ENCODE data around the gene PRKD3.

The PRKD3 gene

GRCh38 chr2:37342591-37343220 lies 18.1 kb upstream of the PRKD3 start:
- DNase-seq = no peak

- DNase-seq = no peak
Observed at GRCh38 chr2:37340637-37341036, 16.0 kb upstream of the PRKD3 start.

DNA sequence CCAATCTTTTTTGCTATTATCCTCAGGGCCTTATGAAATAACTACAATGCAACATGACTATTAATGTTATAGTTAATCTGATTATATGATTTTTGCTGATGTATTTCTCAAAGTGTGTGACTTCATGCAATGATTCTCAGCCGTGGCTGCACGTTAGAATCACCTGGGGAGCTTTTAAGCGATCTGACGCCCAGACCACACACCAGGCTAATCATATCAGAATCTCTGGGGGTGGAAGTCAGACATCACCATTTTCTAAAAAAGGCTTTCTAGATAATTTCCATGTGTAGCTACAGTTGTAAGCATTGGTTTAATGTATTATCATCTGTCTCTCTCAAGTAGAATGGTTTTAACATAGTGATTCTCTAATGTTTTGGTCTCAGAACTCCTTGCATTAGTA lies 14.3 kb upstream of the PRKD3 start:
- no peak for DNase-seq

GRCh38 chr2:37337620-37338280 lies 13.1 kb upstream of the PRKD3 start:
- no peak for DNase-seq

DNA sequence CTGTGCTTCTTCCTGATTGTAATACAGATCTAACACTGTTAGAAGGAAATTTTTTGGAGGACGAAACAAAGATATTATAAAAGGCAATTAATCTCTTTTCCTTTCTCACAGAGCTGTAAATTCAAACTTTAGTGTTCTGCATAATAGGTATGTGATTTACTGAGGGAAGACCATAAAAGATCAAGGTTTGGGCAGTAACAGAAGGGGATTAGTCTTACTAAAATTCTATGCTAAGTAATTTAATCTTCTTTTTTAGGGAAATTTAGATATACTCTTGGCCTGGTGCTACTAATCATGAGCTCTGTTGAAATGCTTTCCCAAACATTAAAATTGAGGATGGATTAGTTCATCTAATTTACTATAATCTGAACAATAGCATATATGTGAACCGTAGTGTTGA lies 11.0 kb upstream of the PRKD3 start:
- no peak for DNase-seq

DNA sequence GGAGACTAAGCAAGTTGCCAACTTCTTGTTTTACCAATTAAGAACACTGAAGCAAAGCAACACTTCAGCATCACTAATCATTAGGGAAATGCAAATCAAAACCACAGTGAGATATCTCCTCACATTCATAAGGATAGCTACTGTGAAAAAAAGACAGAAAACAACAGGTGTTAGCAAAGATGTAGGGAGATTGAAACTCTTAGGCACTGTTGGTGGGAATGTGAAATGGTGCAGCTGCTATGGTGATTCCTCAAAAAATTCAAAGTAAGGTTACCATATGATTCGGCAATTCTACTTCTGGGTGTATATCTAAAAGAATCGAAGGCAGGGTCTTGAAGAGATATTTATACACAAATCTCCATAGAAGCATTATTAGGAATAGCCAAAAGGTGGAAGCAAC lies 8.6 kb upstream of the PRKD3 start:
- DNase-seq = no peak

DNA sequence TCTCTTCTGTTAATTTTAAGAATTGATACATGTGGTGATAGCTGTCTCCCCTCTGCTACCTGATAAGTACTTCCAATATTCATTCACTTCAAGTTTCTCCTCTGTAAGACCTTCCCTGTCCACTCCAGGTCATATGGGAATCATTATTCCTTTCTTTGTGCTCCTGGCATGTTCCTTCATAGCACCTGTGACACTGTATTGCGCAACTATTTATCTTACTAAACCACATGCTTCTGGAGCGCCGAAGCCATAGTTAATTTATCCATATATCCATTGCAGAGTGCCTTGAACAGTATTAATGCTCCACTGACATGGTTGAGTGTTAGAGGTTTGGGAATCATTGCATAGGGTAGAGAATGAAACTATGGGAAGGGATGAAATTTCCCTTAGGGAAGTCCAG lies 7.9 kb upstream of the PRKD3 start:
- no peak for DNase-seq

- no peak for DNase-seq
Observed at GRCh38 chr2:37330681-37331080, 6.0 kb upstream of the PRKD3 start.

- DNase-seq = no peak
Observed at GRCh38 chr2:37326866-37327634, 2.4 kb upstream of the PRKD3 start.

DNA sequence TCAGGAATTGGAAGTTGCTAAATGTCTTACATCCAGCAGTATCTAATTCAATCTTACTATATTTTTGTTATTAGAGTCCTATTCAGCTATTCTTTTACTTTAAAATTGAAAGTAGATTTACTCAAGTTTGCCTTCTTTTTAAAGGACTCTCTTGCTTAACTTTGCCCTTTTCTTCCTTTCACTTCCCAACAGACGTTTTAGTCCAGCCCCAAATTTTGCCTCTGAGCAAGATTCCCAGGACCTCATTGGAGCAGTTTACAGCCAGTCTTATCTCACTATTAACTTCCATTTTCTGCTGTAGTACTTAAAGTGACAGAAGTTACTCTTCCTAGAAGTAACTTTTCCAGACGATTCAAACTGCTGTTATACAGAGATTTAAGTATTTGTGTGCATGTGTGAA lies 1.7 kb upstream of the PRKD3 start:
- peak; percentile 70 for DNase-seq

DNA sequence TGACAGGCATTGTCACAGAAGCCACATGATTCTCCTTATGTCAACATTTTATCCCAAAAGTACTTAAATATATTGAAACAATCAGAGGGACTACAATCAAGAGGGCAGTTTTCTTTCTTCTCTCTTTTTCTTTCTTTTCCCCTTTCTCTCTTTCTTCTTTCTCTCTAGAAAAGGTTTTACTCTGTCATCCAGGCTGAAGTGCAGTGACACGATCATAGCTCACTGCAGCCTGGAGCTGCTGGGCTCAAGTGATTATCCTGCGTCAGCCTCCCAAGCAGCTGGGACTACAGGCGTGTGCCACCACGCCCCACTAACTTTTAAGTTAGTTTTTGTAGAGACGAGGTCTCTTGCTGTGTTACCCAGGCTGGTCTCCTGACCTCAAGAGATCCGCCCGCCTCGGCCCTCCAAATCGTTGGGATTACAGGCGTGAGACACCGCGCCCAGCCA lies 1.0 kb upstream of the PRKD3 start:
- no peak for DNase-seq

DNA sequence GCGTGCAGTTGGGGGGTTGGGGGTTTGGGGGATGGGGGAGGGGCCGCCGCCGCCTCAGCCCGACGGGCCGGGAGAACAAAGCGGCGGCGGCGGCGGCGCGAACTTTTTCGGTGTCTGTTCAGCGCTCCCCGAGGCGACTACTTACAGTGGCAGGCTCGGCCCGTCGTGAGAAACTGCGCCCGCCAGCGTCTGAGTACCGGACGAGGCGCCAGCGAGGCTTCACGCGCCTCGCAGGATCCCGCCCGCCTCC lies 172 bp downstream of the PRKD3 start:
- DNase-seq = no peak

DNA sequence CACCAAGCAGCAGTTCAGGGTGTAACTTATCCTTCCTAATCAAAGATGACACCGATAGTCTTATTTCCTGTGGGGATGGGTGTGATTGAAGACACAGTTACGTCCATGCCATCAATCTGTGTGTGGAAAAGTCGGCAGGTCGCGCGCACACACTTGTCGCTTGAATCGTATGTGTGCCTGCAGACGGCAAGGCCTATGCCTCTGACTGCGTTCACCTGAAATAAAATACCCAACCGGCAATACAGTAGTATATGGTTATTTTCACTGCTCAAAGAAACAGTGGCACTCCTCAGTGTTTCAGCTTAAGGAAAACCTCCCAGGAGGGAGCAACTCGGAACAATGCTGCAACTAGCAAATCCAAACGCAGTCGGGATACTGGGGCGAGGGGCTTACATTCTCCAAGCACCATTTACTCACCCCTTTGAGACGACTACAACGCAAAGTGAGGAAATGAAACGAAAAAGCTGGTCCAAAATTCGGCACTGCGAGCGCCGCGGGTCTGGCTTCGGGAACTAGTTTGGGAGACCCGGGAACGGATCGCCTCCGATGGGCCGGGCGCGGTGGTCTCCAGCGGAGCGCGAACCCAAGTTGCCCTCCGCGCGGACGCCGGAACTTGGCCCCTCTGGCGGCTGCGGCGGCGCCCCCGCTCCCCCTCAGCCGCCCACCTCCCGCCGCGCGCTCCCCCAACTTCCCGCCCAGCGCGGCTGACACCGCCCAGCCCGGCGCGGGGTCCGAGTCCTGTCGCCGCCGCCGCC lies 675 bp downstream of the PRKD3 start:
- DNase-seq = peak; percentile 32

- DNase-seq = no peak
Observed at GRCh38 chr2:37323176-37323780, 1.4 kb downstream of the PRKD3 start.

DNA sequence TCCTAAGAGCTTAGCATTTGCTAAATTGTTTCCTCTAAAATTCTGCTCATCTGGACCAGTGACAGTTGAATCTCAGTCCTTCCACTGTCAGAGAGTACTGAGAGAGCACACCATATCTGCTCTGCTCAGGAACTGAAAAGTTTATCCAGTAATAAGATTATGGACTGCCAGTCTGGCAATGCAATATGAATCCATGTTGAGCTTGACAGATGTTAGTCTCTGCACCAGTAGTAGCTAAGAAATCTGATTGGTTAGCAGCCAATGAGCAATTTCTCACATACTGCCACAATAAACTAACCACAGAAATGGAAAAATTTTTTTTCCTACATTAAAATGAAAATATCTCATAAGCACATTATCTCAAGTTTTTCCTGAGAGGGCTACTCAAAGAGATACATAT lies 2.3 kb downstream of the PRKD3 start:
- no peak for DNase-seq

- no peak for DNase-seq
Observed at GRCh38 chr2:37321029-37321682, 3.5 kb downstream of the PRKD3 start.

- no peak for DNase-seq
Observed at GRCh38 chr2:37319754-37320609, 4.7 kb downstream of the PRKD3 start.

DNA sequence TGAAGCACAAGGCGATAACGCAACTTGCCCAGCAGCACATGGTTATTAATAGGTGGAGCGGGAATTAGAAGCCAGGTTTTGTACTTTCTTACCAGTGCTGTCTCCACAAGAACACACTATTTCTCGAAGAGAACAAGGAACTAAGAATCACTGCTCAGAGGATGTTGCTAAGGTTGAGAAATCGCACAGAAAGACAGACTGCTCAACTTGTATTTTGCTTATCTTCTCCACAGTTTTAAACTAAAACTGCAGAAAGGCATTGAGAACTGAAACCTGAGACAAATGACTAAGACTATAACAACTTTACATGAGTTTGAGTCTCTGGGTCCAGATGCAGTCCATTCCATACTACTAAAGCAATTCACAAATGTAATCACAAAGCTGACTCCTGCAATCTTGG lies 6.2 kb downstream of the PRKD3 start:
- DNase-seq = no peak

GRCh38 chr2:37317746-37318145 lies 6.9 kb downstream of the PRKD3 start:
- DNase-seq = no peak

DNA sequence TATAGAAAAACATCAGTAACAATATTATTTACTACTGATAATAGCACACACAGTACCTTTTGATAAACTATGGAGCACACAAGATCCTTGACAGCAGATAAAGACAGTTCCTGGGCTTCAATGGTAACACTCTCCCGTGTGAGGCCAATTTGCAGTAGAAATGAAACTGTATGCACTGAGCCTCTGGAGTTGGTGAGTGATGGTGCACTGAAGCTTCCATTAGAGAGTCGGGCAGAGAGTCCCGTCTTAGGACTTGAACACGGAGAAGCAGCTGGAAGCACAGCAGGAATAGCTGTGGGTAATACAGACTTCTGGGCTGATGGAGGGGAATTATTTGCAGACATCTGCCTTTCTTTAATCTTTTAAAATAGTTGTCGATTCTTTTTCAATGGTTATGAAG lies 8.5 kb downstream of the PRKD3 start:
- no peak for DNase-seq

DNA sequence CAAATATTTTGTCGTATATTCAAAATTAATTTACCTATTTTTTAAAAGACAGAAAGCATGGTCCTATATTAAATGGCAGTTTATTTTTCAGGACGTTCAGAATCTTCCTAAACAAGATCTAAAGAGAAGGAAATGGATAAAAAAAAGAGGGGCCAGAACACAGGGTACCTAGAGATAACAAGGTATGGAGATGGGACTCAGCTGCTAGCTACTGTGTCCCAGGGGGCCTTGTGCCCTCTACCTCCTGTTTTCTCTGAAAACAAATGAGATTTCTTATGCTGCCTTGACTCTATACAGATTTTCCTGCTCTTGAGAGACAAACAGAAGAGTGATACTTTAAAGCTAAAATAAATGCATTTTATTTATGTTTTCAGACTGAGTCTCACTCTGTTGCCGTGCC lies 9.3 kb downstream of the PRKD3 start:
- DNase-seq = no peak

DNA sequence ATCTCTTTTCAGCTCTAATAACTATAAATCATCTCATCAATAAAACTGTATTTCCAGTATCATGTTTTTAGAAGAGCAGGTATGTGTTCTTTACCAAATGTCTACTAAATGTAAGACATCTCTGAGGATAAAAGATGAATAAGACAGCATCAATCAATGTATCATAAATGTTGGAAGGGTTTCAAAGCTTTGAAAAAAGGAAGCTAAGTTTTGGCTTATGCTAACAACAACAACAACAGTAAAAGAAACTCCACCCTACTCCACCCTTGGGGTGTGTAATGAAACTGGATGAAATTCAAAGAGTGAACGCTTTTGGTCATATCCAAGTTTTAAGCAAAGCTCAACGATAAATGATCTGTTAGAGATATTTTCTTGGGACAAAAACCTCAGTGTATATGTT lies 17.1 kb downstream of the PRKD3 start:
- no peak for DNase-seq

Data from kidney glomerular epithelial cell (primary cell).